Adrenal gland (tissue), 12 donors: Measurements from ENCODE around the gene SHOC2. TPM values are rescaled to one million over a fixed set of nuclear protein-coding genes. Genes with fewer than 3 reads are reported as not detected.

Experiments used
- DNase-seq, 7 donors: peaks; one replicate each; pipeline ENCODE4 v3.0.0-alpha.2; 2019 to 2020
- H3K27ac ChIP-seq, 5 donors: fragments of 200-600 bp; sonication (generic) in 4 of 5; 1 replicate in 3 of 5; 2 replicates in 2 of 5; pipeline versions ENCODE4 v1.5.1 to v1.8.0; 2016 to 2020; ENCODE audit warnings: mild to moderate bottlenecking in 1 of 5
- H3K27me3 ChIP-seq: fragments of 200-600 bp; 2 replicates; pipeline ENCODE4 v1.8.0; 2021
- H3K36me3 ChIP-seq, 2 donors: fragments of 200-600 bp; replicated peaks in 1 of 2; 1 replicate in 1 of 2; 2 replicates in 1 of 2; pipeline versions ENCODE4 v1.5.1 to v1.8.0; 2018 to 2022
- H3K4me1 ChIP-seq, 2 donors: fragments of 200-600 bp; replicated peaks in 1 of 2; 1 replicate in 1 of 2; 2 replicates in 1 of 2; pipeline versions ENCODE4 v1.5.1 to v1.8.0; 2018 to 2021
- H3K4me3 ChIP-seq, 4 donors: fragments of 200-600 bp; sonication (generic) in 3 of 4; one replicate each; pipeline ENCODE4 v1.5.1; 2016 to 2018
- H3K9me3 ChIP-seq, 3 donors: fragments of 200-600 bp; sonication (generic) in 1 of 3; replicated peaks in 1 of 3; 1 replicate in 2 of 3; 2 replicates in 1 of 3; pipeline versions ENCODE4 v1.5.1 to v1.8.0; 2016 to 2021
- POLR2A ChIP-seq, 2 donors: fragments of 450-650 bp; IDR thresholded peaks; one replicate each; pipeline ENCODE4 v1.6.1; 2017; ENCODE audit warnings: antibody characterized with exemption in 2 of 2, mild to moderate bottlenecking in 2 of 2, moderate library complexity in 1 of 2
- whole genome bisulfite sequencing, 4 donors: extraction: QIAGEN DNeasy Blood & Tissue Kit in 2 of 4; methylation state at CpG; one replicate each; pipeline versions ENCODE4 v1.1.5 to v1.1.7; 2013 to 2017; 5-methylcytosine and 5-hydroxymethylcytosine counted together
- intact Hi-C, 2 donors: fragments of 100-400 bp; cut with DNase I; formaldehyde crosslinking; loops; one replicate each; pipeline versions ENCODE4 v1.14.1 to v1.15.0; 2022 to 2023
- polyA plus RNA-seq, 3 donors: library from polyadenylated mRNA; stranded (reverse); fragments of 200-250 nt in 2 of 3; fragments of 350-450 nt in 1 of 3; fragmentation: Illumina TruSeq in 1 of 3; extraction: RNeasy Lipid Tissue Mini Kit (QIAGEN cat#74804) in 1 of 3; gene quantifications; one replicate each; pipeline ENCODE4 v1.2.3, GENCODE V29; 2013 to 2014
- total RNA-seq, 9 donors: library from RNA; depleted of rRNA in 4 of 9; stranded (reverse); fragments of >200 nt in 4 of 9; fragments of 120-200 nt in 1 of 9; fragmentation: NEBNext Ultra II Directional in 1 of 9; extraction: Animal tissue kit (Norgen Biotek cat#: 25700) in 1 of 9; gene quantifications; one replicate each; pipeline versions ENCODE4 v1.1.0 to v1.2.4, GENCODE V29; 2013 to 2023
- TF ChIP-seq, protein P1 (sequence below), 6 experiments: fragments of 450-650 bp in 4 of 6; fragments of 200-600 bp in 2 of 6; sonication (generic) in 1 of 6; IDR thresholded peaks; 1 replicate in 5 of 6; 2 replicates in 1 of 6; pipeline versions ENCODE4 v1.5.1 to v1.8.0; 2016 to 2021; ENCODE audit warnings: antibody characterized with exemption in 6 of 6, mild to moderate bottlenecking in 2 of 6, moderate library complexity in 1 of 6
- donor health status: healthy with polysubstance abuse.
- donor health status: Bipolar disorder and iron deficiency.
- donor health status: DM: yes; HTN: yes; CAD: no.
- donor health status: DM: no; HTN: no; CAD: no.
- donor health status: DM: no; HTN: no; CAD: no.
- donor health status: DM: yes; HTN: yes; CAD: no.

Gene SHOC2
- total and polyA plus RNA-seq, 12 donors = 16.4 to 78.2 (median 37.1) TPM

DNA sequence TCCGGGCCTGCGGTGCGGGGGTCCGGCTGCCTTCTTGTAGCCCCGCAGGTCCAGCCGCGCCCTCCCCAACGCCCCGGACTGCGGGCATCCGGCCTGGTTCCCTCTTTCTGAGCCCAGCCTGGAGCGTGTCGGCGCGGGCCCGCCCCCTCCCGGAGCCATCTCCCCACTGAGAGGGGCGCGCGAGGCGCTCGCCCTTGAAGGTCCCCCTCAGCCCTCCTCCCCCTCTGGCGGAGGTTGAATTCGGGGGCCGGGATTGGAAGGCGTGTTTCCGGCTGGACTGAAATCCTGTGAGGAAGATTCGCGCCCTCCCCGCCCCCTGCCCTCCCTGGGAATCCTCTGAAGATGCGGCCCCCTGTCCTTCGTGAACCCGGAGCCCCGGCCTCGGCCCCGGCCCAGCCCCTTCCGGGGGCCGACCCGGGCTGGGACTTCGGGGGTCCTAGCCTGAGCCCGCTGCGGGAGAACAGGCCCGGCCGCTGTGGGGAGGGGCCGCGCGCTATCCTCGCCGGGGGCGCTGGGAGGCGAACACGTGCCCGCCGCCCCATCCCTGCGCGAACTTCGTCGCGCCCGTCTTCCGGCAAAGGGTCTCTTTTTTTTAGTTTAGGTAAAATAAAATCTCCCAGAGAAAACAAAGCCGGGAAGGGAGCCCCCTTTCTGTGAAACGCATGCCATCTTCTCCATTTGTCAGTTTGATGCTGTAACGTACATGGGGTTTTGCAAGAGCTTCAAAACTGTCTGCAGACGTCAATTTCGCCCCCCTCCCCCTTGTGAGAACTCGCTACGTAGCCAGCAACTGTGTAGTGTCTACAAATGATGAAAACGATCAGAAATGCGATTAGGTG lies 47.0 kb upstream of the SHOC2 start:
- peak; percentile 72 to 92 (median 75) for DNase-seq
- H3K9me3 ChIP-seq = no peaks in the 10 kb centered on the region
- TF ChIP-seq POLR2A (IDR thresholded peaks at IDR 0.05) = peak in 1 of 2 donors; percentile 14
- TF ChIP-seq, protein P1, sequence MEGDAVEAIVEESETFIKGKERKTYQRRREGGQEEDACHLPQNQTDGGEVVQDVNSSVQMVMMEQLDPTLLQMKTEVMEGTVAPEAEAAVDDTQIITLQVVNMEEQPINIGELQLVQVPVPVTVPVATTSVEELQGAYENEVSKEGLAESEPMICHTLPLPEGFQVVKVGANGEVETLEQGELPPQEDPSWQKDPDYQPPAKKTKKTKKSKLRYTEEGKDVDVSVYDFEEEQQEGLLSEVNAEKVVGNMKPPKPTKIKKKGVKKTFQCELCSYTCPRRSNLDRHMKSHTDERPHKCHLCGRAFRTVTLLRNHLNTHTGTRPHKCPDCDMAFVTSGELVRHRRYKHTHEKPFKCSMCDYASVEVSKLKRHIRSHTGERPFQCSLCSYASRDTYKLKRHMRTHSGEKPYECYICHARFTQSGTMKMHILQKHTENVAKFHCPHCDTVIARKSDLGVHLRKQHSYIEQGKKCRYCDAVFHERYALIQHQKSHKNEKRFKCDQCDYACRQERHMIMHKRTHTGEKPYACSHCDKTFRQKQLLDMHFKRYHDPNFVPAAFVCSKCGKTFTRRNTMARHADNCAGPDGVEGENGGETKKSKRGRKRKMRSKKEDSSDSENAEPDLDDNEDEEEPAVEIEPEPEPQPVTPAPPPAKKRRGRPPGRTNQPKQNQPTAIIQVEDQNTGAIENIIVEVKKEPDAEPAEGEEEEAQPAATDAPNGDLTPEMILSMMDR (IDR thresholded peaks at IDR 0.05) = peak in 3 of 6 experiments; percentile 6 to 25 (median 18)
- 0 to 2% (median 2%) methylated on average over 23 to 70 of the region's 70 CpGs for WGBS, 4 donors
- peak overlapping the region; percentile 62 to 95 (median 90) for H3K4me3 ChIP-seq
- intact Hi-C loops = loop anchor here in 1 of 2 donors (2.0 kb wide), 1 partner anchor 70 kb away; no protein-coding TSS in a partner anchor
- peaks cover 17 to 36% of the 10 kb centered on the region in 2 donors for H3K4me1 ChIP-seq
- H3K36me3 ChIP-seq = no peaks in the 10 kb centered on the region
- H3K27me3 ChIP-seq = no peaks in the 10 kb centered on the region
- H3K27ac ChIP-seq = peak overlapping the region in 4 of 5 donors; percentile 87 to 98 (median 93)

DNA sequence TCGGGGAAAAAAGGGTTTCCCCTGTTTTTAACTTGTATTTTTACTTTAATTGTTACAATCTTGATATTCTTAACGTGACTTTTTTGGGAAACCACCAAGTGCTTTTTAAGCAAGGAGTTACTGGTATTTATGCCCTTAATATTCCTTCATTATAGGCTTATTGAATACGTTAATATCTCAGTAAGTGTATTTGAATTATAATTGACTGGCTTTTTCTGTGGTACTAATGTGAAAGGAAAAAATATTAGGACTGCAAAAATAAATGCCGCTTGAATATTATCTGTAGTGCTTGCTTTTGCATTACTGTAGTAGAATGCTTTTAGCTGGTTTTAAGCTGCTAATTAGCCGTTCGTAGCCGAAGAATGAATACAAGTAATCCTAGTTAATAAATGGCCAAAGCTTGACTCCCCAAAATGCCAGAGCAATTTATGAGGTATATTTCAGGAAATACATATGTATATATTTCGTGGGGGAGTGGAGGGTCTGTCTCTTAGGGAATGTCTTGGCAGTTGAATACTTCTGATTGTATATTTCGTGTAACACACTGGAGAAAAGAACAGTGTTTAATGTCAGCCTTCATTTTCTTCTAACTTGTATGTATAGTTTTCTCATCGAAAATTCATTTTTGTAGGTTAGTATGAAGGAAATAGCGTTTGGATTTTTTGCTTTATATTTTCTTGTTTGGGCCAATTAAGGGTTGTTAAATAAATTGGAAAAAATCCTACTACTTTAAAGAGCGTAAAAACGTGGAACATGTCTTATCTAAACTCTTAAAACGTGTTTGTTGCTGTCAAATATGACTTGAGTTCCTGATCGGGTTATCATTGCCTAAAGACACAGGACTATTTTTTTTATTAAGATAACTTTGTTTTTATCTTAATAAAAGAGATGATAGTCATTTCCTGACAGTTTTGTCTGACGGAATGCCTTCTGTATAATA lies 46.1 kb upstream of the SHOC2 start:
- H3K4me3 ChIP-seq = peak overlapping the region in 3 of 4 donors; percentile 34 to 95 (median 91)
- DNase-seq = no peak
- no peaks in the 10 kb centered on the region for H3K9me3 ChIP-seq
- intact Hi-C loops = loop anchor here in 1 of 2 donors (2.0 kb wide), 1 partner anchor 70 kb away; no protein-coding TSS in a partner anchor
- H3K27ac ChIP-seq = peak overlapping the region in 3 of 5 donors; percentile 89 to 98 (median 97)
- peaks cover 17 to 38% of the 10 kb centered on the region in 2 donors for H3K4me1 ChIP-seq
- WGBS, 4 donors = 2 to 5% (median 3%) methylated on average over 16 of the region's 16 CpGs
- TF ChIP-seq, protein P1 (IDR thresholded peaks at IDR 0.05) = no peak
- TF ChIP-seq POLR2A (IDR thresholded peaks at IDR 0.05) = no peak
- H3K27me3 ChIP-seq = no peaks in the 10 kb centered on the region
- H3K36me3 ChIP-seq = no peaks in the 10 kb centered on the region

DNA sequence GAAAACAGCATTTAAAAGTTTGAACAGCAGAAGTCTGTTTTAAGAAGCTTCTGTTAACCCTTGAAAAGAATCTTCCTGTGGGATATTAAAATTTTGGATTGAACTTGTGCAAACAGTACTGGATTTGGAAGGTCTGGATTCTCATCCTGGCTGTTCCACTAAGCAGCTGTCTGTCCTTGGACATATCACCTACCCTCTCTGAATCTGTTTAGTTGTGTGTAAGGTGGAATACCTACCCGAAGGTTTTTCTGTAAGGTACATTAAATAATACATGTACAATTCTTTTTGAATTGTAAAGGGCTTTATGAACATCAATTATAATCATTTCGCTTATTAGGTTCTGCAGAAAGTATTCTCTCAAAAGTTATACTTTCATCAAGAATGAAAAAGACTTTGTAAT lies 45.5 kb upstream of the SHOC2 start:
- H3K27ac ChIP-seq = peak overlapping the region in 1 of 5 donors; percentile 97
- no peaks in the 10 kb centered on the region for H3K9me3 ChIP-seq
- DNase-seq = no peak
- H3K27me3 ChIP-seq = no peaks in the 10 kb centered on the region
- H3K4me3 ChIP-seq = peak overlapping the region in 1 of 4 donors; percentile 91
- intact Hi-C loops = loop anchor here in 1 of 2 donors (2.0 kb wide), 1 partner anchor 71 kb away; no protein-coding TSS in a partner anchor
- 59 to 76% (median 70%) methylated on average over 2 of the region's 2 CpGs for WGBS, 4 donors
- TF ChIP-seq POLR2A (IDR thresholded peaks at IDR 0.05) = no peak
- TF ChIP-seq, protein P1 (IDR thresholded peaks at IDR 0.05) = no peak
- H3K4me1 ChIP-seq = peaks cover 17 to 38% of the 10 kb centered on the region in 2 donors
- no peaks in the 10 kb centered on the region for H3K36me3 ChIP-seq
